ENCODE data around the gene OXNAD1. TPM values are rescaled to one million over a fixed set of nuclear protein-coding genes. Genes with fewer than 3 reads are reported as not detected.

OXNAD1 gene
- total RNA-seq, 1 experiment from 2014 or later: 23.7 TPM

- H3K14ac ChIP-seq (ENCODE audit: insufficient read depth, low read length): no peak overlapping the region
- no peak overlapping the region for H2BK12ac ChIP-seq (ENCODE audit: insufficient read length, low read depth, low read length)
- no peak overlapping the region for H2BK20ac ChIP-seq (ENCODE audit: low read depth, low read length, poor library complexity, severe bottlenecking)
- peaks cover 6% of the 10 kb centered on the region for H3K4me1 ChIP-seq (ENCODE audit: insufficient read depth, low read length)
- Mint-ChIP-seq H3K27me3 (ENCODE audit: low read depth) (peaks cover 2% of the 10 kb centered on the region; the same call in 1 of the 2 replicates), H3K27ac (no peak overlapping the region), H3K36me3 (ENCODE audit: insufficient read depth in 1 of 3, low read depth in 3 of 3) (peaks cover 0 to 4% (median 3%) of the 10 kb centered on the region in 3 experiments; a peak in 3 of 7 replicates), H3K9me3 (no peaks in the 10 kb centered on the region; a peak in 1 of 5 replicates), H3K4me1 (peaks cover 17 to 24% of the 10 kb centered on the region in 2 experiments), H3K4me3 (no peak overlapping the region)
- H3T11ph ChIP-seq (ENCODE audit: low read length): no peak overlapping the region
- no peaks in the 10 kb centered on the region for H4K20me1 ChIP-seq (ENCODE audit: control insufficient read depth, insufficient read depth, insufficient read length)
- H3K56ac ChIP-seq (ENCODE audit: insufficient read length, low read depth, low read length): no peak overlapping the region
- H4K8ac ChIP-seq (replicated peaks; ENCODE audit: insufficient read length, low read depth, low read length): no peak overlapping the region
- no peak overlapping the region for H3K27ac ChIP-seq (ENCODE audit: insufficient read length, low read depth, low read length)
- no peaks in the 10 kb centered on the region for H3K27me3 ChIP-seq (ENCODE audit: insufficient read depth, low read length)
- H3K4me2 ChIP-seq (ENCODE audit: insufficient read depth, insufficient read length, low read length): no peak overlapping the region
- H3K4ac ChIP-seq (ENCODE audit: low read depth, low read length): no peak overlapping the region
- H2BK120ac ChIP-seq (ENCODE audit: low read depth, low read length, poor library complexity, severe bottlenecking): no peak overlapping the region
- no peak for DNase-seq
- WGBS (ENCODE audit: extremely low coverage, insufficient read length, low lambda C conversion rate): no CpG with 5 or more reads among the region's 2 CpGs
- H2AK5ac ChIP-seq (ENCODE audit: insufficient read length, low read length): no peak overlapping the region
- H3K79me2 ChIP-seq (ENCODE audit: insufficient read depth, low read length): no peaks in the 10 kb centered on the region
- no peaks in the 10 kb centered on the region for H3K79me1 ChIP-seq (ENCODE audit: insufficient read depth, low read depth, low read length, poor library complexity, severe bottlenecking)
- H4K91ac ChIP-seq (ENCODE audit: insufficient read length, low read depth, low read length): no peak overlapping the region
- no peak overlapping the region for H2AFZ ChIP-seq (ENCODE audit: low read length)
- no peak overlapping the region for H3K18ac ChIP-seq (ENCODE audit: insufficient read length, low read depth, low read length)
- no peak overlapping the region for H3K23ac ChIP-seq (ENCODE audit: insufficient read length, low read depth, low read length)
- H3K23me2 ChIP-seq (ENCODE audit: insufficient read length, low read depth, low read length, poor library complexity, severe bottlenecking): no peaks in the 10 kb centered on the region
- TF ChIP-seq CTCF (conservative IDR thresholded peaks at IDR 0.05): no peak
- no peak overlapping the region for H2BK5ac ChIP-seq (ENCODE audit: insufficient read length, low read length)
- no peak overlapping the region for H3K9ac ChIP-seq (ENCODE audit: extremely low read depth, insufficient read length, low read length)
- H3K9me3 ChIP-seq (ENCODE audit: control insufficient read depth, low read depth, low read length): no peaks in the 10 kb centered on the region
- H2BK15ac ChIP-seq (ENCODE audit: low read depth, low read length): no peak overlapping the region
- H4K5ac ChIP-seq (ENCODE audit: insufficient read length, low read depth, low read length): no peak overlapping the region
These were observed 87.4 kb downstream of the OXNAD1 start for GRCh38 chr3:16352428-16352827.
